ENCODE results near the gene COMTD1. TPM values are rescaled to one million over a fixed set of nuclear protein-coding genes. Genes with fewer than 3 reads are reported as not detected.
"Not testable (repeated sequence)": the region's sequence is repeated elsewhere in the genome, so short reads cannot be mapped to it uniquely, and the experiment has no call there.

COMTD1 gene
- total and polyA plus RNA-seq, 2 experiments from 2014 or later, result 8.8 to 12.6 TPM

DNA sequence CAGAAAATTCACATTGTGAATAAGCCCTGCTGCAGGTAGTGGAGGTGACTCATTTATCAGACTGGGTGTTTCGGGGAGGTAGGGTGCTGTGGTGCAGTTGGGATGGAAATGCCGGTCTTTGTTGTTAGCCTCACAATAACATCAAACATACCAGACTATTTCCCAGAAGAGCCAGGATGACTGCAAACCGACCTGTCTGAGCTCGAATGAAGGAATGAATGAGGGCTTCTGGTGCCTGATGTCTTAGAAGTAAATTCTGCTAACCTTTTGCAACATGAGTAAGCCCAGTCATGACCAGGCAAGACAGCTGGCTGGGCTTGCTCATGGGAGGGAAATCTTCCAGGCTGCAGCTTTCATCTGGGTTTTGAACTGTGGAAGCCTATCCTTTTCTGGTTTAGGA, 27.6 kb downstream of the COMTD1 start:
- Histone ChIP-seq H3K27me3 (replicated peaks; ENCODE audit: insufficient read depth) (no peaks in the 10 kb centered on the region), H4K20me1 (ENCODE audit: insufficient read depth) (no peaks in the 10 kb centered on the region; the same call in 1 of the 2 replicates), H3K4me3 (no peak overlapping the region), H3K9ac (no peak overlapping the region), H3F3A (ENCODE audit: insufficient read depth) (peaks cover 27% of the 10 kb centered on the region), H3K4me2 (ENCODE audit: unreplicated experiment) (peak overlapping the region; percentile 8), H3K36me3 (ENCODE audit: low read depth) (peaks cover 14% of the 10 kb centered on the region; the same call in 1 of the 2 replicates), H3K9me3 (ENCODE audit: low read depth) (no peaks in the 10 kb centered on the region), H3K4me1 (ENCODE audit: insufficient read depth) (peaks cover 34% of the 10 kb centered on the region), H3K27ac (peak overlapping the region; percentile 99), H3K79me2 (ENCODE audit: insufficient read depth) (peaks cover 24% of the 10 kb centered on the region), H2AFZ (no peak overlapping the region), H3K9me2 (ENCODE audit: insufficient read depth) (no peaks in the 10 kb centered on the region)
- no peak for TF ChIP-seq EZH2phosphoT487 (IDR thresholded peaks at IDR 0.05; ENCODE audit: insufficient read depth, low read depth)
- TF ChIP-seq EZH2 (IDR thresholded peaks at IDR 0.05; ENCODE audit: insufficient read depth, poor library complexity, severe bottlenecking), result no peak
- in situ Hi-C loops (cut with MboI), result no loop called here
- DNase-seq, result peak; percentile 89
- 55 to 57% methylated on average over 4 of the region's 4 CpGs for WGBS, 2 experiments (ENCODE audit: low coverage in 1 of 2, low lambda C conversion rate in 2 of 2, missing lambda C conversion rate in 2 of 2)

DNA sequence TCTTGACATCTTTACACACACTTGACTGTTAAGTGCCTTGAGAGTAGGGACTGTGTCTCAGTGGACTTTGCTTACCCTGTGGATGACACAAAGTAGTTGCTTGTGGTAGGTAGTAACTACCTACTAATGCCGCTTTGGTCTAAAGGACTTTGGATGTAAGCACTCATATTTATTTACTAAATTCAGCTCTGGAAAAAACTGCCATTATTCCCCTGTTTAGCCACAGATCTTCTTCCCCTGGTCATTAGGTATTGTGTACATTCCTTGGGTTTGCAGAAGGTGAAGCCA, 28.0 kb downstream of the COMTD1 start:
- whole genome bisulfite sequencing, 2 experiments (ENCODE audit: low coverage in 1 of 2, low lambda C conversion rate in 2 of 2, missing lambda C conversion rate in 2 of 2), result 96 to 100% methylated on average over 1 of the region's 1 CpG
- H4K20me1 ChIP-seq (ENCODE audit: insufficient read depth), result no peaks in the 10 kb centered on the region; the same call in 1 of the 2 replicates
- peak overlapping the region; percentile 8 for H3K4me2 ChIP-seq (ENCODE audit: unreplicated experiment)
- peak overlapping the region; percentile 99 for H3K27ac ChIP-seq
- H3F3A ChIP-seq (ENCODE audit: insufficient read depth), result peaks cover 27% of the 10 kb centered on the region
- H3K4me3 ChIP-seq, result no peak overlapping the region
- peaks cover 37% of the 10 kb centered on the region for H3K4me1 ChIP-seq (ENCODE audit: insufficient read depth)
- no peaks in the 10 kb centered on the region for H3K9me2 ChIP-seq (ENCODE audit: insufficient read depth)
- no peak for TF ChIP-seq EZH2 (IDR thresholded peaks at IDR 0.05; ENCODE audit: insufficient read depth, poor library complexity, severe bottlenecking)
- no peak for TF ChIP-seq EZH2phosphoT487 (IDR thresholded peaks at IDR 0.05; ENCODE audit: insufficient read depth, low read depth)
- in situ Hi-C loops (cut with MboI), result no loop called here
- H3K9me3 ChIP-seq (ENCODE audit: low read depth), result no peaks in the 10 kb centered on the region
- H3K9ac ChIP-seq, result no peak overlapping the region
- H3K36me3 ChIP-seq (ENCODE audit: low read depth), result peaks cover 10% of the 10 kb centered on the region; the same call in 1 of the 2 replicates
- H3K79me2 ChIP-seq (ENCODE audit: insufficient read depth), result peaks cover 20% of the 10 kb centered on the region
- no peak overlapping the region for H2AFZ ChIP-seq
- H3K27me3 ChIP-seq (replicated peaks; ENCODE audit: insufficient read depth), result no peaks in the 10 kb centered on the region
- no peak for DNase-seq

DNA sequence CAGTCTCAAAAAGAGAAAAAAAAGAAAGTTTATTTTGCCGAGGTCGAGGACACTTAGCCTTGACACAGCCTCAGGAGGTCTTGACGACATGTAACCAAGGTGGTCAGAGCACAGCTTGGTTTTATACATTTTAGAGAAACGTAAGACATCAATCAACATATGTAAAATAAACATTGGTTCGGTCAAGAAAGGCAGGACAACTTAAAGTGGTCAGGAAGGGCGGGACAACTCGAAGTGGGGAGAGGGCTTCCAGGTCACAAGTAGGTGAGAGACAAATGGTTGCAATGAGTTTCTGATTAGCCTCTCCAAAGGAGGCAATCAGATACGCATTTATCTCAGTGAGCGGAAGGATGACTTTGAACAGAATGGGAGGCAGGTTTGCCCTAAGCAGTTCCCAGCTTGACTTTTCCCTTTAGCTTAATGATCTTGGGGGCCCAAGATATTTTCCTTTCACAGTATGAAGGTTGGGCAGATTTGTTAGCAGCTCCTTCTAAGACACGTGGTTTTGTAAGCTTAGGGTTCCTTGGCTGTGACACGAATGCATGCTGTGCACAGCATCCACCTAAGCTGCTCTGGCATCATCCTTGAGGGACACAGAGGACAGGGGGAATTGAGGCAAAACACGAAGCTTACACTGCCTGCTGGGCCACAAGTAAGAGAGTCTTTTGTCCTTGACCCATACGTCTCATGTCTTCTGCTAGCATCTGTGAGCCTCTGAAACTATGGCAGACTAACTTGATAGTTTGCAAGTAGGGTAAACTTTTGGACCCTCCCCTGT, 28.5 kb downstream of the COMTD1 start:
- H3K9ac ChIP-seq, result no peak overlapping the region
- no peaks in the 10 kb centered on the region for H3K27me3 ChIP-seq (replicated peaks; ENCODE audit: insufficient read depth)
- WGBS, 2 experiments (ENCODE audit: low coverage in 1 of 2, low lambda C conversion rate in 2 of 2, missing lambda C conversion rate in 2 of 2), result 87 to 90% methylated on average over 13 of the region's 13 CpGs
- peaks cover 27% of the 10 kb centered on the region for H3F3A ChIP-seq (ENCODE audit: insufficient read depth)
- H3K9me2 ChIP-seq (ENCODE audit: insufficient read depth), result no peaks in the 10 kb centered on the region
- H3K9me3 ChIP-seq (ENCODE audit: low read depth), result no peaks in the 10 kb centered on the region
- H3K79me2 ChIP-seq (ENCODE audit: insufficient read depth), result peaks cover 15% of the 10 kb centered on the region
- H3K27ac ChIP-seq, result peak overlapping the region; percentile 99
- H3K4me1 ChIP-seq (ENCODE audit: insufficient read depth), result peaks cover 37% of the 10 kb centered on the region
- no peak for DNase-seq
- H3K4me2 ChIP-seq (ENCODE audit: unreplicated experiment), result no peak overlapping the region
- H2AFZ ChIP-seq, result no peak overlapping the region
- H3K4me3 ChIP-seq, result no peak overlapping the region
- in situ Hi-C loops (cut with MboI), result no loop called here
- H3K36me3 ChIP-seq (ENCODE audit: low read depth), result peaks cover 4% of the 10 kb centered on the region; the same call in 1 of the 2 replicates
- no peaks in the 10 kb centered on the region; the same call in 1 of the 2 replicates for H4K20me1 ChIP-seq (ENCODE audit: insufficient read depth)
- TF ChIP-seq EZH2phosphoT487 (IDR thresholded peaks at IDR 0.05; ENCODE audit: insufficient read depth, low read depth) (no peak), EZH2 (IDR thresholded peaks at IDR 0.05; ENCODE audit: insufficient read depth, poor library complexity, severe bottlenecking) (no peak)

DNA sequence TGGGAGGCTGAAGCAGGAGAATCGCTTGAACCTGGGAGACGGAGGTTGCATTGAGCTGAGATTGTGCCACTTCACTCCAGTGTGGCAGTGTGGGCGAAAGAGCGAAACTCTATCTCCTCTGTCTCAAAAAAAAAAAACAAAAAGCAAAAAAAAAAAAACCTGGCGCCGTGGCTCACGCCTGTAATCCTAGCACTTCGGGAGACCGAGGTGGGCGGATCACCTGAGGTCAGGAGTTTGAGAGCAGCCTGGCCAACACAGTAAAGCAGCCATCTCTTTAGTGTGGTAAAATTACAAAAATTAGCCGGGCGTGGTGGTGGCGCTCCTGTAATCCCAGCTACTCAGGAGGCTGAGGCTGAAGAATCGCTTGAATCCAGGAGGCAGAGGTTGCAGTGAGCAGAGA, 29.1 kb downstream of the COMTD1 start:
- H4K20me1 ChIP-seq (ENCODE audit: insufficient read depth); H3K9me2 ChIP-seq (ENCODE audit: insufficient read depth); H3K27me3 ChIP-seq (replicated peaks; ENCODE audit: insufficient read depth); H3K4me2 ChIP-seq (ENCODE audit: unreplicated experiment); H3K9ac ChIP-seq; H3K9me3 ChIP-seq (ENCODE audit: low read depth); H3K4me3 ChIP-seq; H3K36me3 ChIP-seq (ENCODE audit: low read depth); in situ Hi-C loops (cut with MboI); H3K27ac ChIP-seq; DNase-seq; H3K79me2 ChIP-seq (ENCODE audit: insufficient read depth); H2AFZ ChIP-seq: not testable (repeated sequence)
- peaks cover 27% of the 10 kb centered on the region for H3F3A ChIP-seq (ENCODE audit: insufficient read depth)
- 87 to 91% methylated on average over 14 of the region's 14 CpGs for WGBS, 2 experiments (ENCODE audit: low coverage in 1 of 2, low lambda C conversion rate in 2 of 2, missing lambda C conversion rate in 2 of 2)
- H3K4me1 ChIP-seq (ENCODE audit: insufficient read depth), result peaks cover 35% of the 10 kb centered on the region
